GM18861 (cell line): Measurements from ENCODE around the gene GTF2E1.
A peak's percentile ranks its signal among the peaks of the same experiment; 100 is the strongest.
"Not testable (repeated sequence)": the region's sequence is repeated elsewhere in the genome, so short reads cannot be mapped to it uniquely, and the experiment has no call there.

ENCODE experiments used
- ATAC-seq: cut with Tn5 transposase; IDR thresholded peaks from one replicate; pipeline ENCODE4 v1.9.1; 2021; ENCODE audit not compliant: unreplicated experiment

The GTF2E1 gene

GRCh38 chr3:120742198-120742848 lies at the start of gene GTF2E1, which contains the start of gene RABL3:
Gene GTF2E1, plus strand, starts transcription at chr3:120742744. Its CDS starts 7,809 bp downstream, at chr3:120750553.
Gene RABL3, minus strand, starts transcription at chr3:120742516. Its CDS starts 9 bp downstream, at chr3:120742507.
- ATAC-seq = peak; percentile 99

DNA sequence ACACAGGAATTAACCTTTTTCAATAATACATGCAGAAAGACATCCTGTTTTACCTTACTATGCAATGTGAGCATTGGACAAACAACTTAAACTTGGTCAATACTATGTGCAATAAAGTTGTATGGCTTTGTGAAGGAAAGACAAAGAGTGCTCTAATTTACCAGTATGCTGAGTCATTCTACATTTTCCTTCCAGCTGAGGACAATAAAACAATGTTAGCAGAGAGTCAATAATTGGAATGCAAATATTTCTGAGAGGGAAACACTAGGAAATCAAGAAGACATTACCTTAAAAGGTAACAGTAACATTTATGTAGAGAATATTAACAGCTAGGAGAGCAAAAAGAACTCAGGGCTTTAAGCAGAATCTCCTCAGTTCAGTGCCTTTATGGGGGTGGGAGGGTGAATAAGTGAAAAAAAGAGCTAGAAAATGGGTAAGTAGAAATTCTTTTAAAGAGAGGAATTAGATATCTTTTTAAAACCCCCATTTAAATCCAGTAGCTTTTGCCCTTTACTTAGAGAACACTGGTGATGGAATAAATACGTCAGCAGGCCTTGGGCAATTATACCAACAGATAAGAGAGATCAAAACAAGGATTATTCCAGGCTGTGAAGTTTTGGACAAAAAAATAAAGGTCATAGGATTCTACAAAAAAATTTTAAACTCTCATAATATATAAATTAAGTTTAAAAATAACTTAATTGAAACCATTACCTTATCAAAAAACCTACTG lies 48.9 kb upstream of the GTF2E1 start:
- ATAC-seq = no peak

DNA sequence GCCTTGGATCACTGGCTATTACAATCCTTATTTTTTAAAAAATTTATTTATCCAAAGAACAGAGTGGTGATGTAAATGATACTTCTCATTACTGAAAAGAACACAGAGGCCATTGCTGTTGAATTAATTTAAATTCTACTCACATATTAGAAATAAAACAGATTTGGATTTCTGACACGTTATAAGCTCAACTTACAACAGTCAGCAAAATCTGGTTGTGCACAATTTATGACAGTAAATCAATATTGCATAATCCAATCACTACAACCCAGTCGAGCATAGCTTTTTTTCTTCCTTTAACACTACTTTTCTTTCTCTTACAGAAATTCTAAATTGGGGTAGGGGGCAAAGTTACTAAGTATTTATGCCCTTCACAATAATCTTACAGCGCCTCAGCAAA lies 43.2 kb upstream of the GTF2E1 start:
- no peak for ATAC-seq

- ATAC-seq = no peak
Measured at GRCh38 chr3:120705884-120706582, 36.5 kb upstream of the GTF2E1 start.

- no peak for ATAC-seq
Measured at GRCh38 chr3:120706950-120707349, 35.6 kb upstream of the GTF2E1 start.

GRCh38 chr3:120708408-120708807 lies 34.1 kb upstream of the GTF2E1 start:
- peak; percentile 81 for ATAC-seq

DNA sequence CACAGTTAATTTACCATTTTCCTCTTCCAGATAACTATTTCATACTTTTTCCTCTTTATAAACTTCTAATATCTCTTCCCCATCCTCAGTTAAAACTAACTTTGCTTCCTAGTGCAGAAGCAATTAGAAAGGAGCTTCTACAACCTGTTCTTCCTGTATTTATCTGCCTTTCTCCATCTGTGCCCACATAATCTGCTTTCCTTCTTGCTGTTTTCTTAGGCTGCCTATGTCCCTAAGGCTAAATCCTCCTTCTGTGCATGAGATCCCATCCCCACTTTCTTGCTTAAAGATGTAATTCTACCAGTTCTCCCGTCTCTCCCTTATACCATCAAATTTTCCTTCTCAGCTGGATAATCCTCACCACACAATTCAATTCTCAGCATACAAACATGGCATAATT lies 32.2 kb upstream of the GTF2E1 start:
- no peak for ATAC-seq

- ATAC-seq = no peak
Measured at GRCh38 chr3:120713262-120713661, 29.3 kb upstream of the GTF2E1 start.

GRCh38 chr3:120719167-120719834 lies 23.2 kb upstream of the GTF2E1 start:
- not testable (repeated sequence) for ATAC-seq

DNA sequence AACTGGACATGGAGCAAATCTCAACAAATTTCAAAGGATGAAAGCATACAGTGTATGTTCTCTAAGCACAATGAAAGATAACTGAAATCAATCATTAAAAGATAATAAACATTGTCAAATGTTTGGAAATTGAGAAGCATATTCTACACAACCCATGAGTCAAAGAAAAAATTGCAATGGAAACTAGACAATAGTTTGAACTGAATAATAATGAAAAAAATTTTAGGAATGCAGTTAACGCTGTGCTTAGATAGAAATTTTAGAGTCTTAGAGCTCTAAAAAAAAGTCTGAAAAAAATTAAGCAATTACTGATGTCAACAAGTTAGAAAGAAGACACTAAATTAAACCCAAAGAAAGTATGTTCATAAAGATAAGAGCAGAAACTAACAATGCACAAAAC lies 15.8 kb upstream of the GTF2E1 start:
- ATAC-seq = no peak

DNA sequence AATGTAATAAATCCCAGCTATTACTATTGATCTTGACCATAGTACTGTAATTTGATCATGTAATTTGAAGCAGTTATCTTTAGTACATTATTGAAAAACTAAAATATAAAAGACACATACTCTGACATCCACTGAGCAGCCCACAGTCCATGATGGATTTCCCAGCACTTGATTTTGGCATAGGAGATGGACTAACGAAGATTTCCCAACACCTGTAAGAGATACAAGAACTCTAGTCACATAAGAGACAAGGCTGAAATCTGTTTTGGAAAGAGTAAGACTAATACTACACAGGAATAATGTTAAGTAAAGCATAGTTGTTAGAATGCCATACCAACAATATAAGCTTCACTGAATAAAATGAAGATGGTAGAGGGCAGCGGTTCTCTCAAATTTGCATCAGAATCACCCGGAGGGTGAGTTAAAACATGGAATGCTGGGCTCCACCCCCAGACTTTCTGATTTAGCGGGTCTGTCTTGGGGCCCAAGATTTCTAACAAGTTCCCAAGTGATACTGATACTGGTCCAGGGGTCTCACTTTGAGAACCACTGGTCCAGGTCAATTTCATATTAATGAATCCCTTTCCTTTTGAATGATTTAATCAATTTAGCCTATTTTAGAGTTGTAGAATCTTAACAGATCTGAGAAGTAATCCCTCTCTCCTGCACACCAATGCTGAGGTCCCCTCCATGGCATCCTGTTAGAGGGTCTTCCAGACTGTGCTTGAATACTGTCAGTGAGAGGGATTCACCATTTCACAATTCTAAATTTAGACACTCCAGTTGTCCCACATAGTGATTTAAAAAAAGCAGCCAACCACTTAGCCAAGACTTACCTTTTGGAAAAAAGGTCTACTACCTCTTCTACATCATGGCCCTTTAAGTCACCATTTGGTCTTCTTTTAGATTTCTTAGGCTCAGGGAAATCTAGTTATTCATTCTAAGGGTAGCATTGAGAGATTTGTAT lies 11.7 kb upstream of the GTF2E1 start:
- no peak for ATAC-seq

DNA sequence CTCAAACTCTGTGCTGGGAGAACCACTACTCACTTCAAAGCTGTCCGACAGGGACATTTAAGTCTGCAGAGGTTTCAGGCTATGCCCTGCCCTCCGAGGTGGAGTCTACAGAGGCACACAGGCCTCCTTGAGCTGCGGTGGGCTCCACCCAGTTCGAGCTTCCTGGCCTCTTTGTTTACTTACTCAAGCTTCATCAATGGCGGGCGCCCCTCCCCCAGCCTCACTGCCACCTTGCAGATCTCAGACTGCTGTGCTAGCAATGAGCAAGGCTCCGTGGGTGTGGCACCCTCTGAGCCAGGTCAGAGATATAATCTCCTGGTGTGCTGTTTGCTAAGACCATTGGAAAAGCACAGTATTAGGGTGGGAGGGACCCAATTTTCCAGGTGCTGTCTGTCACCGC lies 4.5 kb upstream of the GTF2E1 start:
- ATAC-seq = not testable (repeated sequence)

DNA sequence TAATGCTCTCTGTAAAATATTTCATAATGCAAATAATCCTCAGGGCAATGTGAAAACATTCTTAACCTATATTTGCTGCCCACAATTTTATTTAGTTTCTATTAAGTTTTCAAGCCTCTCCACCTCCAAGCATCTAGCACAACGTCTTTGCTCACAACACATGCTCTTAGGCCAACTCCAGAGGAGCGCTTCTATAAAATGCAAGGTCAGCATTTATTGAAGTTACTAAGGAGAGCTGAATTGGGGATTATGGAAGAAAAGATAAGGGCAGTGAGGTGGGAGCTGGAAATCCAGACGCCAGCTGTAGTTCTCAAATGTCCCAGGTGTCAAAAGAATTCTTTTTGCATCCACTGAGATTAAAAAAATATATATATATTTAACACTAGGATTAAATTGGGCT lies 1.2 kb upstream of the GTF2E1 start:
- ATAC-seq = no peak

DNA sequence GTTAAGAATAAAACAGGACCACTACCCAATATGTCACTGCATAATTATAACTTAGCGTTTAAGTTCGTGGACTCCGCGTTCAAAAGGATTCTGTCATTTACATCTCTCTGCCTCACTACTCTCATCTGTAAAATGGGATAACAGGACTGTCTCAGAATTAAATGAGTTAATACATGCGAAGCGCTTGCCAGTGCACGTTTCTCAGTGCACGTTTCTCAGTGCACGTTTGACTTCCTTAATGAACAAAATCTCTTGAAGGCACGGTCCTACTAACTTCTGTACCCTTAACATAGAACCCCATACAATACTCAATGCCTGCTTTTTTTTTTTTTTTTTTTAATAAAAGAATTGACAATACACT lies 727 bp upstream of the GTF2E1 start:
- ATAC-seq = peak; percentile 17

DNA sequence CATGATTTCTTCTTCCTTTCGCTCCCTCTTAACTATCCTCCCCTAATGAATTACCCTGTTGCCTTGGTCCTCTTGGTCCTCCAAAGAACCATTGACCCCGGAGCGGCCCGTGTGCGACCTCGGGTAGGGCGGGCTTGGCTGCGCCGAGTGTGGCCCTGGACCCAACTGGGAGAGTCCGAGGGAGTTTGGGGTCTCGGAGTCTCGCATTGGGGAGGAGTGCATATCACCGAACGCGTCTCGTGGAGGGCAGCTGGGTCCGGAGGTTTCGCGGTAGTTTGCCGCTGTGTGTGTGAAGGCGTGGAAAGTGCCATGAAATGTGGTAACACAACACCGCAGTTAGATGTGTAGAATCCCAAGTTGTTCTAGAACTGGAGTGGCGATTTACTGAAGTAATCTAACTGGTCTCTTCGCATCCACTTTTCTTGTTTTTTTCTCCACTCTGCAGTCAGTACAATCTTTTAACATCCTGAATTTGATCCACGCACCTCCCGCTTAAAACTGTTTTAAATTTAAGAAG lies 363 bp downstream of the GTF2E1 start:
- no peak for ATAC-seq

DNA sequence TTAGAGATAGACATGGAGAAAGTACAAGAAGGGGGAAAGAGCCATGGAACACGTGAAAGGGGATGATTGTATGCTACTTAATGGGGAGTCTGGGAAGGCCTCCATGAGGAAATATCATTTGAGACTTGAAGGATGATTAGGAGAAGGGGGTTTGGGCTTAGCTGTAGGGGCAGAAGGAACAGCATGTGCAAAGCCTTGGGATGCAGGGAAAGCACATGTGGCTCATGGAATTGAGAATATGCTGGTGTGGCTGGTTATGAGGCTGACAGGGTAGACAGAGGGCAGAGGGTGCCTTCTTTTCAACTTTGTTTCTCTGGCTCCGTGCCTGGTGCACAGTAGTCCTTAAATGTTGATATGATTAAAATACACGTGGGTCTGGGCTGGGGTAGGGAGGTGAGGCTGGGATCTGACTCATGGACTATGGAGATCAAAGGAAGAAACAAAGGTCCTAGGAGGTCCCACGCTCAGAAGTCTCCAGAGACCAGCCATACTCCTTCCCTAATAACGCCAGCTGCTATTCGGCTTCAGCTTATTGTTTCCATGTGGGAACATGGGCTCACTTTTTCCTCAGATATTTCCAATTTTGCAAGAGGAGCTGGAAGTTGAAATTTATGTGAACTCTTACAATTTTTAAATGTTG lies 1.1 kb downstream of the GTF2E1 start:
- no peak for ATAC-seq

GRCh38 chr3:120745466-120745865 lies 2.9 kb downstream of the GTF2E1 start:
- ATAC-seq = no peak

GRCh38 chr3:120749843-120750242 lies 7.3 kb downstream of the GTF2E1 start:
- no peak for ATAC-seq

DNA sequence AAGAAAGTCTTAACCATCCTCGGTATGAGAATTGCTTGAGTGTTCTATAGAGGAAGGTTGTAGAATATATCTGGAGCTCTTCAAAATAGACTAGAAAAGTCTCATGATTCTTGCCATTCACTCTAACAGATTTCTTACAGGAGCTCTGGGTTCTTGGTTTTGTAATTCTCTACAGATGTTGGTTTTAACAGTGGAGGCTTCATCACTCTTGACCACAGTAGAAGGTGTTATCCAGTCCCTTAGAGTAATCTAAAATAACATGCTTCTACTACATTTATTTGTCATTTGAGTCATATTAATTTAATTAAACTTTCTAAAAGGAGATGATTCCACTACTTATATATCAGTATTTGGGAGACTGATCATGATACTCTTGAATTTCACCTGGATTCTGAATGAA lies 9.7 kb downstream of the GTF2E1 start:
- ATAC-seq = no peak

GRCh38 chr3:120752865-120753264 lies 10.3 kb downstream of the GTF2E1 start:
- no peak for ATAC-seq
